Measurements from ENCODE around the gene IL1RAPL1.

The IL1RAPL1 gene

DNA sequence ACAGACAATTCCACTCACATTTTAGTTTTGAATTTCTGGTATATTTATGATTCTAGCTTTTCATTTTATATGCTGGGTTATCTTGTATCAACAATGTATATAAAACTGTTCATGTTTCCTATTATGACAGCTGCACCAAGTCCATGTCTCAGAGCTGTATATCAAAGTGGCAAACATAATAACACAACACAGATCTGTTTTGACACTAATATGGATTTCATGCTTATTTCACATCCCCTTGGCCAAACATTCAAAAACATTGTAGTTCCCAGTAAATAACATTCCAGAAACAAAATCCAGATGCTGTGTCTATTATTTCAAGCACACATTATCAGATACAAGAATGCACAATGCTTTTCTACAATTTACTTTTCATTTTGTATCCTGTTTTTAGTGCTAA is 1247.5 kb downstream of the IL1RAPL1 start:
- no peak for DNase-seq

- DNase-seq, result no peak
Observed at GRCh38 chrX:29841750-29842149, 1254.5 kb downstream of the IL1RAPL1 start.

DNA sequence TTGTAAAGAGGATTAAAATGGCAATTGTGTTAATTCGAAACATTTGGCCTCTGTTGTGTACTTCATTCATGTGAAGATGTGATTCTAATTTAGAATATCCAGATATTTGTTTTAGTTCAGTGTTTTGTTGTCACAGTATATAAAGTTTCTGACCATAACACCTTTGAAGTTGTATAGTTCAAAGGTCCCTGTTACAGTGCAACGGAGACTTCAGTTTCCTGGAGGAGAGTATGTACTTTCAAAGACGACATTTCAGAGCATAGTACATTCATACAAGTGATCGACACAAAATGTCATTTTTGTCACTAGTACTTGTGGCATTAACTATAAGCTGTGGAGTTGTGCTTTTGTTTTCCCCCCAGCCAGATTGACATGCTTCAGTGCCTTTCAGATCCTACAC is 1255.3 kb downstream of the IL1RAPL1 start:
- DNase-seq, result no peak

DNA sequence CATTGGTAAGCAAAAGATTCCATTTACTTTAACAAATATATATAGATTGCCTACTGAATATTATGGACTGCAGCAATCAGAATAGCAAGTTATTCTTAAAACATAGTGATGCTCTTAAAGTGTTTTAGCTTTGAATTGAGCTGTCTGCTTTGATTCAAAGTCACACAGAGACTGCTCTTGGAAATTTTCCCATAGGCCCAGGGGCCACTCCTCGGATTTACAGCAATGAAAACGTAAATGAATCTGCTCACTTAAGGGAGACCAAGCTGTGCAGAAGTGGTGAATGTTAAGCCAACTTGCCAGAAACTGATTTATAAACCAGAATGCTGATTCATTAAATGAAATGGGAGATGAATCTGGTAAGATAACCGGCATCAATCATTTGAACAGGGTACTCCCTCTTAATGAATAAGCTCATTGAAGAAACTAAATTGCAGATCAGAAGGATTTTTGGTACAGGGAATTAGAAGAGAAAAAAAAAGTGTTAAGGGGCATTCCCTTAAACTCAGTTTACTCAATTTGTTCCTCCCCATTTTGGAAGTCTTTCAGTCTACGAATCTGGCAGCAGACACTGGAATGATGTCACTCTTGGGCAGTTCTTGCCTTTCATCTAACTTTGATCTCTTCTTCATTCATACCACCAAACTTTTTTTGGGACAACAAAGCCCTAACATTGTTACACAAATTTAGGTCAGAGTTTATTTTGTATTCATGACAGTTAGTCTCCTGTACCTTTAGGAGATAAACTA is 1264.8 kb downstream of the IL1RAPL1 start:
- DNase-seq, result no peak

- DNase-seq, result no peak
Observed at GRCh38 chrX:29852767-29853166, 1265.5 kb downstream of the IL1RAPL1 start.

GRCh38 chrX:29858714-29859113 is 1271.5 kb downstream of the IL1RAPL1 start:
- no peak for DNase-seq

GRCh38 chrX:29862126-29862677 is 1275.0 kb downstream of the IL1RAPL1 start:
- no peak for DNase-seq

- DNase-seq, result no peak
Observed at GRCh38 chrX:29867971-29868370, 1280.7 kb downstream of the IL1RAPL1 start.

DNA sequence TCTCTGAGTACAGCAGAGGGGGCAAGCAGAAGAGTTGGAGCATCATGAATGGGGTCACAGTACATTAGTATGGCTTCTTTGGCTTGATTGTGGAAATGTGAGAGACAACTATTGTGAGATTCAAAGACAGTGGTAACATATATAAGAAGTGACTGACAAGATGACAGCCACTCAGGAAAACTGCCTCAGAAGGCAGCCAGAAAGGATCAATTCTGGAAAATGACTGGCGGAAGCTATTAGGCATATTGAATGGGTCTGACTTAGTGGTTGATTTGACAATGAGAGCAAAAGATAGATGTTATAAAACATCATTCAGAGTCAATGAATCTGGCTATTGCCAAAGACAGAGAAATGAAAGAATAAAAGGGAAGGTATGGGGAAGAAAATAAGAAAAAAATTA is 1282.6 kb downstream of the IL1RAPL1 start:
- DNase-seq, result no peak

DNA sequence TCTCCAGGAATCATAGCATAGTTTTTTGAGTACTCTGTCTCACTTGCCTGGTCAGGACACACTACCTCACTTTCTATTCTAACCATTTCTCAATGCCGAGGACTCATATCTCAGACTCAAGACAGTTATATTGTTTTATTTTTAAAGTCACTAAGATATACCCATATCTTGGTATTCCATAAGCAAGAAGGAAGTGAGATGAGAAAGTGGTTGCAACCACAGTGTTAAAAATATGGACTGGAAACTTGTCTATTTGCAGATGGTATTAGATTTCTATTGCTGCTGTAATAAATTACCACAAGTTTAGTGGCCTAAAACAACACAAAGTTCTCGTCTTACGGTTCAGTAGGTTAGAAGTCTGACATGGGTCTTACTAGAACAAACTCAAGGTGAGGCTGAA is 1283.4 kb downstream of the IL1RAPL1 start:
- DNase-seq, result no peak

DNA sequence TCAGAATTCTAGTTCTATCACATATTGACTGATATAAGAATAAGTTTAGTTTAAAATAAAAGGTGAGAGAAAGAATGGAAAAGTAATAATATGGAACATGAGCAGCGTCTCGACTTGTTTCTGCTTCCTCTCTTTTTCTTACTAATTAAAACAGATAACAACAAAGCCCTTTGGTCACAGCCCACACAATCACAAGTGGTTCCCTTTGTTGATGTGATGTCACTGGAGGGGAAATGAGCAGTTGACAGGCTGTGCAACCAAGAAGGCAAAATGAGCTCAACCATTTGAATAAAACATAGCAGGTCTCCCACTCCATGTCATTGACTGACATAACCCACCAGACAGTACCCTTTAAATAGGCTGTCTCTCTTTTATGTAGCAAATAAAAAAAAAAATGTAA is 1285.6 kb downstream of the IL1RAPL1 start:
- DNase-seq, result no peak

DNA sequence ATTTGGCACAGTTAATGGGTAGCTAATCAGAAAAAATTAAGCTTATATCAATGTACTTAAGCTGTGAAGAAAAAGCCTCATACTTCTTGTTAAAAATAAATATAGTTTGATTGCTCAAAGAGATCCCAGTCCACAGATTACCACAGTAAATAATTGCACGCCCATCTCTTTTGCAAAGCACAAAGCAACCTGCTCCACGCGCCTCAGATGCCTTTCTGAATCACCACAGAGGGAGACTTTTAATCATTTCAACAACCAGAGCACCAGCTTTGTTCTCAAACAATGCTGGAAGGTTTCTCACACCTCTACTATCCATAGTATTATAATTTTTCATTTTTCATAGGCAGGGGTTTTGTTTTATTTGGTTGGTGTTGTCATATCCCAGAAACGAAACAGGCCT is 1289.5 kb downstream of the IL1RAPL1 start:
- no peak for DNase-seq

GRCh38 chrX:29880977-29881376 is 1293.7 kb downstream of the IL1RAPL1 start:
- DNase-seq, result no peak

DNA sequence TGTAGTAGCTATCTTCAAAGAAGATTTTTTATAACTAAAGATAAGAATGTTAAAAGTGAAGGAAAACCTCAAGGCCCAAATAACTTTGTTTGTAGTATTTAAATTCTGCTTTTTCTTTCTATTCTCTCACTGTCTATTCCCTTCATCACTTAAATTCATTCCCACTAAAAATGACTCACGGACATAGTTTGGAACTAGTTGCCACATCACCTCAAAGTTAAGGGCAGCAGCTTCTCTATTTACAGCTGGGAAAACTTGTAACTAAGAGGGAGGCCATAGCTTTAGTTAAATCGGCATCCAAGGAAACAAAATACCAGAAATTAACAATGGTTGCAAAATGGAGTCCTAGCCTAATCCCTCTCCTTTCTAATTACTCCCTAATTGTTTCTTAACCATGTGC is 1302.8 kb downstream of the IL1RAPL1 start:
- DNase-seq, result no peak

DNA sequence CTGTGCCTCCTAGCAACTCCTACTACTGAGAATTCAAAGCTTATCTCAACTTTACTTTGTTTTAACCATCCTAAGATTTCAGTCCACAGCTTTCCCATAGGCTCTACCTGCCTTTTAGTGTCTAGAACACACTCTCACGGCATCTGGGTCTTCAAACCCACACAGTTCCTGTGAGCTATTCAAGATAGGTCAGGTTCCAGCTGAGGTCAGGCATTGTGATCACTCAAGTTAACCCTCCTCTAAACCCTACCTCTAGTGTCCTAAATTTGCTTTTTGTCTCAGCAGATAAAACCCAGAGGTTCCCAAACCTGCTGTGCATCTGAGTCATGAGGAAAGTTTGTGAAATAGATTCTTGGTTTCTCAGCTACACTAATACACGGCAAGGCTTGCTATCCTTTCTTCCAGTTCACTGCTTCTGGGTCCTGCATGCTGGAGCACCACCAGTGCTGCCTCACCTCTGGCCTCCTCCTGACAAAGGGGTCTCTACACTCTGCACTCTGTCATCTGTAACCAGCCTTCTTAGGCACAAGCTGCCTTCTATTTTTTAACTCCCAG is 1303.5 kb downstream of the IL1RAPL1 start:
- DNase-seq, result no peak

DNA sequence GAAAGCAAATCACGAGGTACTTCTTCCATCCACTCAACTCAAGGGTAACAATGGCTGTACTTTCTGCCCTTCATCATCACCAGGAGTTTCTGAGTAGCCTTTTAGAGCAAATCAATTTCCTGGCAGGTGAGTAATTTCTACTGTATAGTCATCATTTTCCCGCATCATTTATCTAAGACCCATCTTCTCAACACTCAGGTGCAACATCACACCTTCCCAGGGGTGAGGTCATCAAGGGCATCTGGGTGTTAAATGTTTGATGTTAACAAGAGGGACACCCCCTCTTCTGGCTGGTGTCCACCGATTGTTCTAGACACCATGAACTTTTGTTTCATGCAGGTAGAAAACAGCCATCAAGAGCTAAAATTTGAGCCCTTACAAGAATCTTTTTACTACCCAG is 1314.8 kb downstream of the IL1RAPL1 start:
- DNase-seq, result no peak

GRCh38 chrX:29903360-29903759 is 1316.1 kb downstream of the IL1RAPL1 start:
- no peak for DNase-seq

- DNase-seq, result no peak
Observed at GRCh38 chrX:29911673-29912072, 1324.4 kb downstream of the IL1RAPL1 start.

GRCh38 chrX:29913647-29914046 is 1326.4 kb downstream of the IL1RAPL1 start:
- no peak for DNase-seq

DNA sequence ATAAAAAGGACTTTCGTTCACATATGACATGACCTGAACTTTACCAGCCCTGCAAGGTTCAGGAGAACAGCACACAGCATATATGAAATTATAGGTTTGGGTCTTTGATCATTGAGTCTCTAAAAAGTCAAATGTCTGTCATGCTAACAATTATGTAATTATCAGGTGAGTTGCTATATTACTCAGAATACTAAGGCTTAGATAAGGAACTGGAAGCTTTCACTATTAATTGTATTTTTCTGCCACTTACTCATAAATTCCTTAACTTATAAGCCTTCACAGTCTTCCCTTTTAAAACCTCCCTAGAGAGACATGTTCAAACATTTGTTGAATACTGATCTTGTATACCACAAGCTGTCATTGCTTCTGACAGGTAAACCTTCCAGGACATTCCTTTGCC is 1335.4 kb downstream of the IL1RAPL1 start:
- no peak for DNase-seq

GRCh38 chrX:29926056-29926455 is 1338.8 kb downstream of the IL1RAPL1 start:
- DNase-seq, result no peak

GRCh38 chrX:29926659-29927058 is 1339.4 kb downstream of the IL1RAPL1 start:
- no peak for DNase-seq

DNA sequence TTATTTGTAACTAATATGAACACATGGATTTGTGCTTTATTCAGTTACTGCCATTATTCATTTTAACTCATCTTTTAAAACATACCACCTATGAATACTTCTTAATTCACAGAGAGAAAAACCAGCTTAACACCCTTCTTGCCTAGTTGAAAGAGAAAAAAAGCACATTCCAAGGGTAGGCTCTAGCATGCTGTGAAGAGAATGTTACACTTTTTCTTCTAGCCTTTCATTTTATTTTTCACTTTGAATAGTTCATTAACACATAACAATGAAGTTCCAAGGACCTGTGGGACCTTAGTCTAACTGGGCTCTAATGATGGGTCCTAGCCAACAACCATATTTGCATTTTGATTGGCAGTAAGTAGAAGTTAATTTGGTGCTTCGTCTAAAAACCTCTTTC is 1348.2 kb downstream of the IL1RAPL1 start:
- no peak for DNase-seq

- no peak for DNase-seq
Observed at GRCh38 chrX:29940750-29941149, 1353.5 kb downstream of the IL1RAPL1 start.

GRCh38 chrX:29941287-29941686 is 1354.0 kb downstream of the IL1RAPL1 start:
- no peak for DNase-seq

All from GOT3 (cell line).